DOHH2 (cell line): Measurements from ENCODE around the gene VTI1A.

ENCODE experiments used
- H3F3A ChIP-seq: fragments of 200-600 bp; sonication (generic), shearing (Covaris generic); 2 replicates; pipeline ENCODE4 v1.6.0; 2016; ENCODE audit warnings: antibody characterized with exemption, mild to moderate bottlenecking; ENCODE audit not compliant: control insufficient read depth, insufficient read depth
- H3K27ac ChIP-seq: fragments of 200-600 bp; sonication (generic); 2 replicates; pipeline ENCODE4 v1.5.1; 2014; ENCODE audit warnings: low read depth, mild to moderate bottlenecking, low read length, moderate library complexity
- H3K27me3 ChIP-seq: fragments of 200-600 bp; sonication (generic); 2 replicates; pipeline ENCODE4 v1.6.1; 2014; ENCODE audit warnings: mild to moderate bottlenecking, low read length, mixed read lengths; ENCODE audit not compliant: control insufficient read depth
- H3K36me3 ChIP-seq: fragments of 200-600 bp; sonication (generic); 2 replicates; pipeline ENCODE4 v1.6.1; 2014; ENCODE audit warnings: mild to moderate bottlenecking, low read length, moderate library complexity, mixed read lengths; ENCODE audit not compliant: control insufficient read depth
- H3K4me1 ChIP-seq: fragments of 200-600 bp; sonication (generic); 2 replicates; pipeline ENCODE4 v1.6.1; 2014; ENCODE audit warnings: mild to moderate bottlenecking, low read length, mixed read lengths; ENCODE audit not compliant: control insufficient read depth
- H3K4me2 ChIP-seq: fragments of 200-600 bp; sonication (generic); 2 replicates; pipeline ENCODE4 v1.6.0; 2014; ENCODE audit warnings: mild to moderate bottlenecking, low read length, moderate library complexity
- H3K4me3 ChIP-seq: fragments of 200-600 bp; sonication (generic); 2 replicates; pipeline ENCODE4 v1.5.1; 2014; ENCODE audit warnings: mild to moderate bottlenecking, low read length, mixed read lengths
- H3K79me2 ChIP-seq: fragments of 200-600 bp; sonication (generic); 2 replicates; pipeline ENCODE4 v1.6.1; 2014; ENCODE audit warnings: mild to moderate bottlenecking, low read length, mixed read lengths; ENCODE audit not compliant: control insufficient read depth
- H3K9me2 ChIP-seq: fragments of 200-600 bp; sonication (generic); replicated peaks from 2 replicates; pipeline ENCODE4 v1.6.1; 2014; ENCODE audit warnings: mild to moderate bottlenecking, low read length, mixed read lengths; ENCODE audit not compliant: control insufficient read depth
- H3K9me3 ChIP-seq: fragments of 200-600 bp; sonication (generic); 2 replicates; pipeline ENCODE4 v1.6.1; 2014; ENCODE audit warnings: antibody characterized with exemption, low read length, mixed read lengths; ENCODE audit not compliant: control insufficient read depth, insufficient read depth
- H4K20me1 ChIP-seq: fragments of 200-600 bp; sonication (generic); 2 replicates; pipeline ENCODE4 v1.6.0; 2014; ENCODE audit warnings: low read depth, mild to moderate bottlenecking, antibody characterized with exemption, low read length, moderate library complexity; ENCODE audit not compliant: control insufficient read depth, insufficient read depth
- CTCF ChIP-seq: fragments of 200-600 bp; sonication (generic); IDR thresholded peaks from one replicate; pipeline ENCODE4 v1.5.1; 2014; ENCODE audit warnings: antibody characterized with exemption, mild to moderate bottlenecking, low read depth, low read length; ENCODE audit not compliant: poor library complexity, severe bottlenecking
- EZH2phosphoT487 ChIP-seq: fragments of 200-600 bp; sonication (generic); IDR thresholded peaks from 2 replicates; pipeline ENCODE4 v1.6.1; 2017; ENCODE audit warnings: borderline replicate concordance, mild to moderate bottlenecking, antibody characterized with exemption, low read length, moderate library complexity, mixed read lengths

Gene VTI1A

GRCh38 chr10:112701211-112701877 lies 254.3 kb downstream of the VTI1A start:
- Histone ChIP-seq H3K4me3 (no peak overlapping the region), H4K20me1 (no peaks in the 10 kb centered on the region), H3K4me1 (no peaks in the 10 kb centered on the region), H3K9me3 (no peaks in the 10 kb centered on the region), H3K36me3 (no peaks in the 10 kb centered on the region), H3F3A (no peaks in the 10 kb centered on the region), H3K4me2 (no peak overlapping the region), H3K9me2 (no peaks in the 10 kb centered on the region), H3K27ac (no peak overlapping the region), H3K79me2 (no peaks in the 10 kb centered on the region), H3K27me3 (no peaks in the 10 kb centered on the region)
- TF ChIP-seq CTCF (no peak), EZH2phosphoT487 (no peak)

GRCh38 chr10:112701878-112702255 lies 254.9 kb downstream of the VTI1A start:
- Histone ChIP-seq H3K4me2 (no peak overlapping the region), H3K27me3 (no peaks in the 10 kb centered on the region), H3K9me3 (no peaks in the 10 kb centered on the region), H3F3A (no peaks in the 10 kb centered on the region), H3K27ac (no peak overlapping the region), H3K4me1 (no peaks in the 10 kb centered on the region), H3K79me2 (no peaks in the 10 kb centered on the region), H3K9me2 (no peaks in the 10 kb centered on the region), H3K4me3 (no peak overlapping the region), H4K20me1 (no peaks in the 10 kb centered on the region), H3K36me3 (no peaks in the 10 kb centered on the region)
- TF ChIP-seq EZH2phosphoT487 (no peak), CTCF (no peak)

- no peak for TF ChIP-seq EZH2phosphoT487
- TF ChIP-seq CTCF, result no peak
- no peak overlapping the region for H3K27ac ChIP-seq
- H3K4me3 ChIP-seq, result no peak overlapping the region
- H3K27me3 ChIP-seq, result no peaks in the 10 kb centered on the region
- no peaks in the 10 kb centered on the region for H3K9me2 ChIP-seq
- H3K4me2 ChIP-seq, result no peak overlapping the region
- no peaks in the 10 kb centered on the region for H3K36me3 ChIP-seq
- H3K79me2 ChIP-seq, result no peaks in the 10 kb centered on the region
- H3K4me1 ChIP-seq, result no peaks in the 10 kb centered on the region
- H4K20me1 ChIP-seq, result no peaks in the 10 kb centered on the region
- no peaks in the 10 kb centered on the region for H3K9me3 ChIP-seq
- H3F3A ChIP-seq, result no peaks in the 10 kb centered on the region
Measured at GRCh38 chr10:112706577-112706976, 259.6 kb downstream of the VTI1A start.
